Peyer's patch (tissue), 4 donors: ENCODE measurements around the gene MXRA7. TPM values are rescaled to one million over a fixed set of nuclear protein-coding genes. Genes with fewer than 3 reads are reported as not detected.
"Not testable (repeated sequence)": the region's sequence is repeated elsewhere in the genome, so short reads cannot be mapped to it uniquely, and the experiment has no call there.

Source experiments
- DNase-seq, 3 donors: peaks; one replicate each; pipeline ENCODE4 v3.0.0-alpha.2; 2017 to 2019
- H3K27ac ChIP-seq, 4 donors: fragments of 200-600 bp; sonication (generic); one replicate each; pipeline ENCODE4 v1.5.1; 2016 to 2019
- H3K27me3 ChIP-seq, 2 donors: fragments of 200-600 bp; sonication (generic); one replicate each; pipeline ENCODE4 v1.5.1; 2019
- H3K36me3 ChIP-seq, 3 donors: fragments of 200-600 bp; sonication (generic); one replicate each; pipeline ENCODE4 v1.5.1; 2016 to 2019
- H3K4me1 ChIP-seq, 4 donors: fragments of 200-600 bp; sonication (generic); one replicate each; pipeline ENCODE4 v1.5.1; 2016 to 2019
- H3K4me3 ChIP-seq, 4 donors: fragments of 200-600 bp; sonication (generic); 1 replicate in 3 of 4; 2 replicates in 1 of 4; pipeline ENCODE4 v1.5.1; 2016 to 2019; ENCODE audit warnings: mild to moderate bottlenecking in 1 of 4
- H3K9me3 ChIP-seq, 4 donors: fragments of 200-600 bp; sonication (generic); one replicate each; pipeline ENCODE4 v1.5.1; 2016 to 2019; ENCODE audit warnings: mild to moderate bottlenecking in 1 of 4
- CTCF ChIP-seq, 6 experiments: fragments of 450-650 bp in 4 of 6; fragments of 200-600 bp in 2 of 6; sonication (generic) in 1 of 6; IDR thresholded peaks; one replicate each; pipeline ENCODE4 v1.5.1; 2017 to 2019; ENCODE audit warnings: antibody characterized with exemption in 6 of 6, mild to moderate bottlenecking in 3 of 6, moderate library complexity in 1 of 6
- POLR2A ChIP-seq, 2 donors: fragments of 450-650 bp; IDR thresholded peaks; one replicate each; pipeline ENCODE4 v1.5.1; 2017; ENCODE audit warnings: antibody characterized with exemption in 2 of 2, mild to moderate bottlenecking in 2 of 2, moderate library complexity in 2 of 2
- total RNA-seq, 4 donors: library from RNA; depleted of rRNA; stranded (reverse); fragments of >200 nt; gene quantifications; one replicate each; pipeline ENCODE4 v1.1.0, GENCODE V29; 2016

Gene MXRA7
- total RNA-seq, 4 donors from 2014 or later = 9.1 to 27.3 (median 23.4) TPM

- DNase-seq = no peak
- no peaks in the 10 kb centered on the region for H3K9me3 ChIP-seq
- H3K4me1 ChIP-seq = no peaks in the 10 kb centered on the region
- H3K36me3 ChIP-seq = peaks cover 0 to 33% (median 0%) of the 10 kb centered on the region in 3 donors
- H3K4me3 ChIP-seq = no peak overlapping the region
- TF ChIP-seq POLR2A (IDR thresholded peaks at IDR 0.05) (no peak), CTCF (IDR thresholded peaks at IDR 0.05) (no peak)
- no peaks in the 10 kb centered on the region for H3K27me3 ChIP-seq
- no peak overlapping the region for H3K27ac ChIP-seq
Observed at GRCh38 chr17:76752006-76752405, 41.2 kb upstream of the MXRA7 start.

- no peak for DNase-seq
- peaks cover 0 to 33% (median 0%) of the 10 kb centered on the region in 3 donors for H3K36me3 ChIP-seq
- no peak for TF ChIP-seq CTCF (IDR thresholded peaks at IDR 0.05)
- TF ChIP-seq POLR2A (IDR thresholded peaks at IDR 0.05) = no peak
- H3K4me3 ChIP-seq = no peak overlapping the region
- H3K27ac ChIP-seq = no peak overlapping the region
- no peaks in the 10 kb centered on the region for H3K4me1 ChIP-seq
- H3K27me3 ChIP-seq = no peaks in the 10 kb centered on the region
- no peaks in the 10 kb centered on the region for H3K9me3 ChIP-seq
Observed at GRCh38 chr17:76751416-76751993, 40.7 kb upstream of the MXRA7 start.

GRCh38 chr17:76748657-76749056 lies 37.9 kb upstream of the MXRA7 start:
- Histone ChIP-seq H3K4me1 (no peaks in the 10 kb centered on the region), H3K9me3 (no peaks in the 10 kb centered on the region), H3K4me3 (no peak overlapping the region), H3K27ac (no peak overlapping the region), H3K36me3 (peaks cover 0 to 45% (median 4%) of the 10 kb centered on the region in 3 donors), H3K27me3 (no peaks in the 10 kb centered on the region)
- no peak for TF ChIP-seq POLR2A (IDR thresholded peaks at IDR 0.05)
- DNase-seq = no peak

- H3K27ac ChIP-seq = no peak overlapping the region
- no peak overlapping the region for H3K4me3 ChIP-seq
Observed at GRCh38 chr17:76747716-76748363, 37.1 kb upstream of the MXRA7 start.

GRCh38 chr17:76745785-76746184 lies 35.0 kb upstream of the MXRA7 start:
- H3K9me3 ChIP-seq, DNase-seq: not testable (repeated sequence)
- H3K36me3 ChIP-seq = peaks cover 0 to 64% (median 4%) of the 10 kb centered on the region in 3 donors

More at GRCh38 chr17:76747716-76748363, 37.1 kb upstream of the MXRA7 start:
- H3K4me1 ChIP-seq = no peaks in the 10 kb centered on the region
- H3K27me3 ChIP-seq = no peaks in the 10 kb centered on the region
- H3K36me3 ChIP-seq = peaks cover 0 to 52% (median 4%) of the 10 kb centered on the region in 3 donors
- no peaks in the 10 kb centered on the region for H3K9me3 ChIP-seq
- no peak for TF ChIP-seq POLR2A (IDR thresholded peaks at IDR 0.05)
- no peak for TF ChIP-seq CTCF (IDR thresholded peaks at IDR 0.05)
- DNase-seq = no peak

GRCh38 chr17:76744747-76745146 lies 34.0 kb upstream of the MXRA7 start:
- no peak for DNase-seq
- Histone ChIP-seq H3K9me3 (no peaks in the 10 kb centered on the region), H3K27ac (no peak overlapping the region), H3K4me1 (peaks cover 0 to 3% (median 0%) of the 10 kb centered on the region in 4 donors), H3K4me3 (no peak overlapping the region), H3K27me3 (no peaks in the 10 kb centered on the region), H3K36me3 (peaks cover 0 to 64% (median 4%) of the 10 kb centered on the region in 3 donors)
- TF ChIP-seq CTCF (IDR thresholded peaks at IDR 0.05) (no peak), POLR2A (IDR thresholded peaks at IDR 0.05) (no peak)

More at GRCh38 chr17:76745785-76746184, 35.0 kb upstream of the MXRA7 start:
- not testable (repeated sequence) for H3K27ac ChIP-seq, H3K4me3 ChIP-seq, H3K4me1 ChIP-seq, H3K27me3 ChIP-seq
